ENCODE results near the gene SGCA. TPM values are rescaled to one million over a fixed set of nuclear protein-coding genes. Genes with fewer than 3 reads are reported as not detected.

Gene SGCA
- total and polyA plus RNA-seq, 2 of the 8 experiments (the other 6 are each of a cell fraction or from before 2014, with no cell fraction given) = 0.12 TPM; not detected in 1

- Histone ChIP-seq H3K9me3 (ENCODE audit: insufficient read depth in 2 of 2, low read depth in 1 of 2, low read length in 1 of 2) (no peaks in the 10 kb centered on the region), H3K4ac (replicated peaks; ENCODE audit: insufficient read length, low read depth, low read length) (no peak overlapping the region), H2BK120ac (replicated peaks; ENCODE audit: low read depth, low read length) (no peak overlapping the region), H2AFZ (ENCODE audit: low read length) (no peak overlapping the region), H3K56ac (replicated peaks; ENCODE audit: insufficient read length, low read depth, low read length) (no peak overlapping the region), H3K4me1 (replicated peaks in 1 of 4; ENCODE audit: control insufficient read depth in 3 of 4, insufficient read depth in 4 of 4, low read length in 3 of 4) (peaks cover 4 to 21% (median 12%) of the 10 kb centered on the region in 4 experiments), H3K27ac (ENCODE audit: low read depth, low read length) (no peak overlapping the region), H2BK20ac (ENCODE audit: low read length) (no peak overlapping the region), H3K79me1 (ENCODE audit: low read depth, low read length) (no peaks in the 10 kb centered on the region), H3K4me2 (ENCODE audit: insufficient read depth in 1 of 2, low read depth in 2 of 2, low read length in 2 of 2) (no peak overlapping the region), H3K18ac (ENCODE audit: extremely low read depth, low read length) (peak overlapping the region; percentile 60; the same call in 1 of the 2 replicates), H2AK5ac (ENCODE audit: low read depth, low read length) (peak overlapping the region; percentile 80; the same call in 1 of the 2 replicates), H3K23me2 (ENCODE audit: low read depth, low read length) (no peaks in the 10 kb centered on the region), H3K79me2 (ENCODE audit: control insufficient read depth in 1 of 2, insufficient read depth in 2 of 2, low read length in 2 of 2) (no peaks in the 10 kb centered on the region), H3K4me3 (ENCODE audit: extremely low read depth in 1 of 4, insufficient read depth in 2 of 4, low read depth in 3 of 4, low read length in 4 of 4) (no peak overlapping the region), H2BK5ac (ENCODE audit: low read depth, low read length) (peak overlapping the region; percentile 85), H4K20me1 (replicated peaks in 1 of 2; ENCODE audit: control insufficient read depth in 1 of 2, insufficient read depth in 2 of 2, low read length in 2 of 2) (peaks cover 1 to 2% of the 10 kb centered on the region in 2 experiments), H4K91ac (replicated peaks; ENCODE audit: insufficient read length, low read length) (no peak overlapping the region), H3K14ac (ENCODE audit: insufficient read length) (no peak overlapping the region), H4K8ac (ENCODE audit: extremely low read depth, insufficient read depth, low read length) (no peak overlapping the region; the same call in 1 of the 2 replicates), H3K36me3 (ENCODE audit: control insufficient read depth in 2 of 4, insufficient read depth in 4 of 4, low read length in 3 of 4) (peaks cover 3 to 22% (median 11%) of the 10 kb centered on the region in 4 experiments; a peak in 5 of 8 replicates), H2BK12ac (ENCODE audit: low read depth, low read length) (no peak overlapping the region), H2BK15ac (ENCODE audit: low read length) (no peak overlapping the region), H4K5ac (ENCODE audit: insufficient read length, low read depth, low read length) (no peak overlapping the region), H3K27me3 (replicated peaks in 1 of 4; ENCODE audit: control insufficient read depth in 3 of 4, extremely low read depth in 1 of 4, insufficient read depth in 3 of 4, low read length in 3 of 4) (no peaks in the 10 kb centered on the region), H3K9ac (replicated peaks in 1 of 4; ENCODE audit: extremely low read depth in 1 of 4, low read depth in 3 of 4, low read length in 3 of 4) (no peak overlapping the region), H3K23ac (ENCODE audit: insufficient read length) (no peak overlapping the region)
- CTCF ChIA-PET (ENCODE audit: partially characterized antibody) = interaction anchor here (1.4 to 3.4 kb wide), 4 partner anchors 10 to 114 kb away, joined by 5 to 22 read pairs (median 9); no protein-coding TSS in a partner anchor
- DNase-seq (ENCODE audit: low read depth in 1 of 2, low spot score in 2 of 2) = no peak
- no peak for FAIRE-seq
- POLR2A ChIA-PET (ENCODE audit: partially characterized antibody) = interaction anchor here (1.1 to 1.4 kb wide), 5 partner anchors 9 to 83 kb away, joined by 3 read pairs; no protein-coding TSS in a partner anchor
- 91% methylated on average over 12 of the region's 18 CpGs; no CpG with 5 or more reads in 1 of the 2 experiments for WGBS, 2 experiments (ENCODE audit: extremely low coverage in 1 of 2, insufficient coverage in 1 of 2, insufficient read length in 1 of 2, insufficient replicate concordance in 2 of 2, low coverage in 1 of 2, low lambda C conversion rate in 2 of 2, missing lambda C conversion rate in 1 of 2)
- TF ChIP-seq TAF7 (optimal IDR thresholded peaks at IDR 0.05; ENCODE audit: borderline replicate concordance, low read depth, low read length) (no peak), ATF3 (IDR thresholded peaks at IDR 0.05; ENCODE audit: insufficient read depth, low read depth, low read length) (no peak), HDAC6 (IDR thresholded peaks at IDR 0.05; ENCODE audit: low read depth, low read length) (no peak), CTCF (IDR thresholded peaks at IDR 0.05; ENCODE audit: control extremely low read depth in 1 of 3, insufficient read depth in 1 of 3, low read depth in 1 of 3, low read length in 3 of 3) (no peak), SIX5 (IDR thresholded peaks at IDR 0.05; ENCODE audit: low read depth, low read length) (no peak), POU5F1 (IDR thresholded peaks at IDR 0.05; ENCODE audit: low read depth, low read length) (peak; percentile 17; the same call in 1 of the 2 replicates), TBP (IDR thresholded peaks at IDR 0.05; ENCODE audit: low read depth, low read length) (no peak)
These were observed 17.1 kb downstream of the SGCA start for GRCh38 chr17:50182783-50183420.
